GM10248 (cell line): Measurements from ENCODE around the gene MAP3K4.

Experiments used
- CTCF ChIA-PET: fragments of 300-600 bp; sonication (Branson Sonifier 250); formaldehyde crosslinking; extraction: SDS; loops from one replicate; lab custom pipeline; 2021; ENCODE audit warnings: antibody characterized with exemption; lab: Yijun Ruan, JAX
- POLR2A ChIA-PET: fragments of 350-650 bp; sonication (Branson Sonifier 250); formaldehyde crosslinking; extraction: SDS; loops from one replicate; lab custom pipeline; 2020; ENCODE audit warnings: antibody characterized with exemption; lab: Yijun Ruan, JAX
- DNase-seq: peaks from one replicate; pipeline ENCODE4 v3.0.0; 2012; ENCODE audit errors: extremely low spot score
- TF ChIP-seq, protein P1 (sequence below): IDR thresholded peaks from 2 replicates; pipeline ENCODE4 v1.5.1; 2012; ENCODE audit warnings: mild to moderate bottlenecking, low read depth; ENCODE audit errors: extremely low read depth, missing control alignments, control extremely low read depth

MAP3K4 gene

DNA sequence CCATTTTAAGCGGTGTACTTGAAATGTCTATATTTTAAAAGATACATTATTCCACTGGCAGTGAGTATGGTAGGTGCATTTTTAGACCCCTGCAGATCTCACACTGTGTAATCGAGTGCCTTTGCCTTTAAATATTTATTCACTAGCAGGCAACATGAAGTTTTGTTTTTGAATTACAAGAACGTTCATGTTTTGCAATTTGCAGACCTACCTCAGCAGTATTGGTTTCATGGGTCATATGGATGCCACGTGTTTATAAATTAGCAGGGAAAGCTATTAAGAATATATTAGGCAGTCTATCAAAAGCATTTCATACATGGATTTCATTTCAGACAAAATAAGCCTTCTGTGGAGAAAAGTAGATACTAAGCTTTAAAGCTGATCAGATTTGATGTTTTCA lies 7.2 kb downstream of the MAP3K4 start:
- POLR2A ChIA-PET: no interaction called here
- no peak for DNase-seq
- CTCF ChIA-PET: interaction anchor here (0.9 to 7.5 kb wide), 7 partner anchors 13 to 205 kb away, joined by 3 to 50 read pairs (median 5); no protein-coding TSS in a partner anchor
- TF ChIP-seq, protein P1, sequence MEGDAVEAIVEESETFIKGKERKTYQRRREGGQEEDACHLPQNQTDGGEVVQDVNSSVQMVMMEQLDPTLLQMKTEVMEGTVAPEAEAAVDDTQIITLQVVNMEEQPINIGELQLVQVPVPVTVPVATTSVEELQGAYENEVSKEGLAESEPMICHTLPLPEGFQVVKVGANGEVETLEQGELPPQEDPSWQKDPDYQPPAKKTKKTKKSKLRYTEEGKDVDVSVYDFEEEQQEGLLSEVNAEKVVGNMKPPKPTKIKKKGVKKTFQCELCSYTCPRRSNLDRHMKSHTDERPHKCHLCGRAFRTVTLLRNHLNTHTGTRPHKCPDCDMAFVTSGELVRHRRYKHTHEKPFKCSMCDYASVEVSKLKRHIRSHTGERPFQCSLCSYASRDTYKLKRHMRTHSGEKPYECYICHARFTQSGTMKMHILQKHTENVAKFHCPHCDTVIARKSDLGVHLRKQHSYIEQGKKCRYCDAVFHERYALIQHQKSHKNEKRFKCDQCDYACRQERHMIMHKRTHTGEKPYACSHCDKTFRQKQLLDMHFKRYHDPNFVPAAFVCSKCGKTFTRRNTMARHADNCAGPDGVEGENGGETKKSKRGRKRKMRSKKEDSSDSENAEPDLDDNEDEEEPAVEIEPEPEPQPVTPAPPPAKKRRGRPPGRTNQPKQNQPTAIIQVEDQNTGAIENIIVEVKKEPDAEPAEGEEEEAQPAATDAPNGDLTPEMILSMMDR: no peak

DNA sequence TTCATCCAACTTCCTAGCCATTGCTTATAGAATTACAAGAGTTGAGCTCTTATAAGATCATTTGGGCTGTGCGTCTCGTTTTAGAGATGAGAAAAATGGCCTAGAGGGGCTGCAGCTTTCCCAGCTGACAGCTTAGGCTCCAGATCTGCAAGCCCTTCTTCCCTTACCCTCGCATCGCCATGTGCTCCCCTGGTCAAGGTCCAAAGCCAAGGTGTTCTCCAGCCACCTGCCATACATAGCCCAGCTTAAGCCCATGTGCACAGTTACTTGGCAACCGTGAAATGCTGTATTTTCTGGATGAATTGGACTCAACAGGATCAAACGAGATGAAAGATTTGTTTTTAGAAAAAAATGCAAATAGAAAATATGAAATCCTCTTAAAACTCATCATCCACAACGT lies 7.9 kb downstream of the MAP3K4 start:
- no peak for DNase-seq
- ChIA-PET CTCF (interaction anchor here (1.2 to 7.5 kb wide), 7 partner anchors 10 to 206 kb away, joined by 3 to 50 read pairs (median 4); no protein-coding TSS in a partner anchor), POLR2A (no interaction called here)
- TF ChIP-seq, protein P1: no peak

DNA sequence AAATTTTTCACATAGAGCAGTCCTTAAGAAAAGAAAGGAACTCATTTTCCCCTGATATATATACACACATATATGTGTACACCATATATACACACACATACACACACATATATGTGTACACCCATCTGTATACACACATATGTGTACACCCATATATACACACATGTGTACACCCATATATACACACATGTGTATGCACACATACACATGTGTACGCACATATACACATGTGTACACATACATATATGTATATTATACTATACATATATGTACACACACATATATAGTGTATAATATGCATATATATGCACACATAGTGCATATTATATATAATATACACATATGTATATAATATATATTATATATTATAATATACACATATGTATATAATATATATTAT lies 9.1 kb downstream of the MAP3K4 start:
- CTCF ChIA-PET: interaction anchor here (1.2 to 7.5 kb wide), 2 partner anchors 11 to 70 kb away, joined by 4 to 50 read pairs; no protein-coding TSS in a partner anchor
- DNase-seq: no peak
- TF ChIP-seq, protein P1: no peak
- POLR2A ChIA-PET: no interaction called here

DNA sequence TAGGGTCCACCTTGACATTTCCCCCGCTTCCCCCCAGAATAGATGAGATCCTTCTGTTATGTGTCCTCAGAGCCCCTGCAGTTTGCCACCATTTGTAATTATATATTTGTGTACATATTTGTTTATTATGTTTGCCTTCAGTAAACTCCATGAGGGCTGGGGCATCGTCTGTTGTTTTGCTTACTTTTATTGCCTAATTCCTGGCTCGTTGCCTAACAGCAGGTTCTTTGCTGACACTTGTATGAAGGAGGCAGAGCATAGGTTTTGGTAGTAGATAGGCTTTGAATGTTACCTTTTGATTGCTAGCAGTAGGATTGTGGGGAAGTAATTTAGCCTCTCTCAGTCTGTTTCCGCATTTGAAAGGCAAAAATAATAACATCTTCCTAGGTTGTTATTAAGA lies 9.9 kb downstream of the MAP3K4 start:
- DNase-seq: no peak
- ChIA-PET CTCF (interaction anchor here (7.5 kb wide), 1 partner anchor 11 kb away, joined by 50 read pairs; no protein-coding TSS in a partner anchor), POLR2A (no interaction called here)

DNA sequence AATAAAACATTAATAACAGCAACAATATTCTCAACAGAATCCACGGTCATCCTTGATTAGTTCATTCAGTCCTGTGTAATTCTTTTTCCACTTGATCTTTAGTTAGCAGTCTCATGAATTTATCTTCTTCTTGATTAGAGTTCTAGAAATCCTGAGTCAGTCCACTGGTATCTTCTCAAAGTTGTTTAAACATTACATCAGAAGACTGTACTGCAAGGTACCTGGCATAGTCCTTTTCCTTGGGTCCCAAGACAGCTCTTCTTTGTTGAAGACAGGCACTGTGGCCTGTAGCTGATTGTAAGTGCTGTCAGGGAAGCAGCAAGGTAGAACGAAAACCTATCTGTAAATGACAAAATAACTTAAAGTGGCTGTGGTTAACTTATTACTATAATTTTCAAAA lies 11.8 kb downstream of the MAP3K4 start:
- TF ChIP-seq, protein P1: no peak
- DNase-seq: no peak
- CTCF ChIA-PET: interaction anchor here (0.7 to 7.5 kb wide), 3 partner anchors 9 to 24 kb away, joined by 3 to 50 read pairs (median 3); no protein-coding TSS in a partner anchor
- POLR2A ChIA-PET: no interaction called here

More for the DNA sequence above, 9.9 kb downstream of the MAP3K4 start:
- TF ChIP-seq, protein P1: no peak

DNA sequence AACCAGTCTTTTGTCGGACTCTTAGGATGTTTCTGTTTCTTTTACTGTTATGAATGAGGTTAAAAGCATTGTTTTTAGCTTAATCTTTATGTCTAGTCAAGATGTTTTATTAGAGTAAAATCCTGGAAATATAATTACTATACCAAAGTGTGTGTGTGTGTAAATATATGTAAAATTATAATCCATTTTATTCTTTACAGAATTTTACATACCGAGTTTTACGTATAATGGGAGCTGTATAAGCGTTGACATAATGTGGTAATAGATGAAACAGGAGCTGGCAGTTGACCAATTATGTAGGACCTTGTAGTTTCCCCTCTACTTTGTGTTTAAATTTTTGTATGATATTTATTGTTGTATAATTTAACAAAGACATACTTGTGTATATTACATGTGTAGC lies 16.7 kb downstream of the MAP3K4 start:
- TF ChIP-seq, protein P1: no peak
- ChIA-PET POLR2A (no interaction called here), CTCF (interaction anchor here (0.7 to 7.1 kb wide), 9 partner anchors 8 to 241 kb away, joined by 3 to 50 read pairs (median 3); no protein-coding TSS in a partner anchor)
- no peak for DNase-seq
